K562 (cell line): ENCODE data around the gene TSPAN14. TPM values are rescaled to one million over a fixed set of nuclear protein-coding genes. Genes with fewer than 3 reads are reported as not detected.

Experiments used
- ARID3B ChIP-seq: fragments of 250-450 bp; sonication (Bioruptor Pico); IDR thresholded peaks from 2 replicates; pipeline ENCODE4 v1.4.0; 2020; ENCODE audit warnings: borderline replicate concordance
- BRD4 ChIP-seq: fragments of 200-600 bp; sonication (generic); IDR thresholded peaks from 2 replicates; pipeline ENCODE4 v1.6.1; 2017; ENCODE audit warnings: inconsistent platforms
- CSDE1 ChIP-seq, 2 experiments: fragments of 450-650 bp; IDR thresholded peaks; 2 replicates each; pipeline ENCODE4 v1.6.1; 2016; ENCODE audit warnings: mild to moderate bottlenecking in 1 of 2
- DNMT1 ChIP-seq: fragments of 450-650 bp; IDR thresholded peaks from 2 replicates; pipeline ENCODE4 v1.6.1; 2016; ENCODE audit warnings: antibody characterized with exemption, mild to moderate bottlenecking
- ELK3 ChIP-seq: fragments of 450-650 bp; formaldehyde crosslinking; IDR thresholded peaks from 2 replicates; pipeline ENCODE4 v1.4.0; 2020; ENCODE audit warnings: mild to moderate bottlenecking
- ETV1 ChIP-seq: fragments of 450-650 bp; conservative IDR thresholded peaks from 2 replicates; pipeline ENCODE4 v1.6.1; 2016; ENCODE audit warnings: missing genetic modification characterization, control low read depth, low read depth, missing compliant biosample characterization
- IRF2 ChIP-seq: sonication (generic); formaldehyde crosslinking; IDR thresholded peaks from 2 replicates; pipeline ENCODE4 v1.8.1; 2022; ENCODE audit warnings: mild to moderate bottlenecking, missing genetic modification reagents
- KHSRP ChIP-seq: fragments of 450-650 bp; IDR thresholded peaks from 2 replicates; pipeline ENCODE4 v1.6.1; 2017
- PHB2 ChIP-seq: fragments of 450-650 bp; IDR thresholded peaks from 2 replicates; pipeline ENCODE4 v1.6.1; 2017; ENCODE audit warnings: low read depth
- PURB ChIP-seq: sonication (generic); formaldehyde crosslinking; IDR thresholded peaks from 2 replicates; pipeline ENCODE4 v1.9.0; 2021; ENCODE audit warnings: low read depth, mild to moderate bottlenecking, missing genetic modification reagents
- RREB1 ChIP-seq: fragments of 250-450 bp; sonication (Bioruptor Pico); IDR thresholded peaks from 2 replicates; pipeline ENCODE4 v1.4.0; 2020
- SIRT6 ChIP-seq: IDR thresholded peaks from one replicate; pipeline ENCODE4 v1.6.1; 2012; ENCODE audit warnings: low read depth, mild to moderate bottlenecking, control low read depth, inconsistent platforms, low read length, moderate library complexity
- TEAD4 ChIP-seq, 2 experiments: sonication (generic) in 1 of 2; formaldehyde crosslinking in 1 of 2; IDR thresholded peaks; 2 replicates each; pipeline versions ENCODE4 v1.6.1 to v1.8.0; 2012 to 2022; ENCODE audit warnings: borderline replicate concordance in 1 of 2, inconsistent platforms in 1 of 2, low read length in 1 of 2, mild to moderate bottlenecking in 1 of 2, missing genetic modification reagents in 1 of 2
- UBTF ChIP-seq, 2 experiments: IDR thresholded peaks; 2 replicates each; pipeline ENCODE4 v1.6.1; 2012; ENCODE audit warnings: improper control_type of control experiment in 2 of 2, low read depth in 2 of 2, low read length in 2 of 2, borderline replicate concordance in 1 of 2
- ZNF507 ChIP-seq: conservative IDR thresholded peaks from 2 replicates; pipeline ENCODE4 v1.6.1; 2017; ENCODE audit warnings: missing genetic modification characterization, missing compliant biosample characterization
- ZNF589 ChIP-seq: fragments of 200-800 bp; sonication (Bioruptor generic); IDR thresholded peaks from 2 replicates; pipeline ENCODE4 v1.6.1; 2016; ENCODE audit warnings: low read depth, missing genetic modification characterization, missing compliant biosample characterization
- polyA plus RNA-seq, 8 experiments: library from polyadenylated mRNA; depleted of rRNA in 4 of 8; stranded (reverse) in 5 of 8; unstranded in 3 of 8; fragments of >200 nt; fragmentation: Nextera tagmentation in 2 of 8; fragmentation: Illumina TruSeq in 1 of 8; extraction: Ambion mirVana in 2 of 8; extraction: Trizol in 1 of 8; gene quantifications; 2 replicates each; pipeline versions ENCODE4 v1.2.1 to v1.2.3, GENCODE V29; 2011 to 2014; ENCODE audit warnings: inconsistent platforms in 1 of 8, missing spikeins in 1 of 8
- total RNA-seq, 7 experiments: library from RNA; depleted of rRNA in 6 of 7; stranded (reverse); fragments of >200 nt in 6 of 7; fragmentation: Illumina TruSeq in 2 of 7; extraction: Trizol in 2 of 7; gene quantifications; 2 replicates each; pipeline versions ENCODE4 v1.2.1 to v1.2.3, GENCODE V29; 2011 to 2021; ENCODE audit warnings: low replicate concordance in 1 of 7

Gene TSPAN14
- total and polyA plus RNA-seq, 9 of the 15 experiments (the other 6 are each of a cell fraction or from before 2014, with no cell fraction given): 5.8 to 92.9 (median 23.3) TPM

GRCh38 chr10:80497187-80498077 is 43.3 kb downstream of the TSPAN14 start (continued):
- TF ChIP-seq ARID3B (CRISPR knock-in tag) (no peak), ETV1 (tag) (peak; percentile 54), ZNF589 (peak; percentile 22; the same call in 1 of the 2 replicates), PURB (CRISPR knock-in tag) (no peak), CSDE1 (IDR thresholded peaks at IDR 0.05) (no peak), BRD4 (no peak), RREB1 (CRISPR knock-in tag) (no peak), KHSRP (no peak), ZNF507 (tag) (no peak), TEAD4 (IDR thresholded peaks at IDR 0.05; ENCODE audit: low read length) (peak; percentile 80), TEAD4 (CRISPR knock-in tag; IDR thresholded peaks at IDR 0.05; ENCODE audit: borderline replicate concordance) (no peak), IRF2 (no peak), DNMT1 (no peak), PHB2 (peak; percentile 45; the same call in 1 of the 2 replicates), ELK3 (no peak), UBTF (IDR thresholded peaks at IDR 0.05; ENCODE audit: borderline replicate concordance in 1 of 2, low read depth in 2 of 2, low read length in 2 of 2) (peak in 1 of 2 experiments; percentile 89; a peak in 2 of 4 replicates), SIRT6 (no peak)
